Lower lobe of right lung (tissue), 2 donors: ENCODE measurements around the gene PTPRD. TPM values are rescaled to one million over a fixed set of nuclear protein-coding genes. Genes with fewer than 3 reads are reported as not detected.
A peak's percentile ranks its signal among the peaks of the same experiment; 100 is the strongest.

Experiments
- ATAC-seq, 2 donors: fragments of 200-7000 bp; cut with Tn5 transposase; one replicate each; pipeline ENCODE4 v1.9.1; 2020 to 2022; ENCODE audit warnings: mild to moderate bottlenecking in 2 of 2, moderate library complexity in 2 of 2
- DNase-seq: peaks from one replicate; pipeline ENCODE4 v3.0.0-alpha.2; 2020
- H3K27ac ChIP-seq: fragments of 200-600 bp; one replicate; pipeline ENCODE4 v1.8.0; 2022
- H3K27me3 ChIP-seq: fragments of 200-600 bp; one replicate; pipeline ENCODE4 v1.8.0; 2022; ENCODE audit warnings: low read depth
- H3K36me3 ChIP-seq: fragments of 200-600 bp; one replicate; pipeline ENCODE4 v1.8.0; 2022; ENCODE audit warnings: mild to moderate bottlenecking
- H3K4me1 ChIP-seq: fragments of 200-600 bp; one replicate; pipeline ENCODE4 v1.8.0; 2022
- H3K4me3 ChIP-seq: fragments of 200-600 bp; one replicate; pipeline ENCODE4 v1.8.0; 2022; ENCODE audit warnings: mild to moderate bottlenecking
- H3K9me3 ChIP-seq: fragments of 200-600 bp; one replicate; pipeline ENCODE4 v1.8.0; 2022
- CTCF ChIP-seq: fragments of 200-600 bp; IDR thresholded peaks from one replicate; pipeline ENCODE4 v1.8.0; 2022; ENCODE audit warnings: antibody characterized with exemption, mild to moderate bottlenecking
- intact Hi-C: fragments of 100-400 bp; cut with DNase I; formaldehyde crosslinking; loops from one replicate; pipeline ENCODE4 v1.11.0; 2022
- total RNA-seq: library from RNA; stranded (reverse); fragmentation: NEBNext Ultra II Directional; extraction: Animal tissue kit (Norgen Biotek cat#: 25700); gene quantifications from one replicate; pipeline ENCODE4 v1.2.1, GENCODE V29; 2021
- donor health status: DM: no; HTN: yes; CAD: no; lungs with severe emphysema.

Gene PTPRD
- total RNA-seq, 1 donor from 2014 or later: 17.2 TPM

DNA sequence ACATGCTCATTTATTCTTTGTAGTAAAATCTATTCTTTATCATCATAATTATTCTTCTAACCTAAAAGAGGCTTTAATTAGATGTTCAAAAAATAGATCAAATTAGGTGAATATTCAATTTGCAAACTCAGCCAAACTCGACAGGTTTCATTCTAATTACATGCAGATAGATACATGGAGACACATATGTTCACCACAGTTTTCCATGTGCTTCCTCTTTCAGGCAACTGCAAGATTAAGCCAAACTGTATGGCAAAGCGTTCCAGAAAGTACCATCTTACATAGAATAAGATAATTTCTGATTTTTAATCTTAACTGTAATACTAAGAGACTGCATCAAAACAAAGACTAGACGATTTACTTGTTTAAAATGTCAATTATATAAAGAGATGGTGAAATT is 1944.6 kb downstream of the PTPRD start:
- Histone ChIP-seq H3K4me1 (no peaks in the 10 kb centered on the region), H3K4me3 (no peak overlapping the region), H3K36me3 (no peaks in the 10 kb centered on the region), H3K27ac (no peak overlapping the region), H3K27me3 (no peaks in the 10 kb centered on the region), H3K9me3 (no peaks in the 10 kb centered on the region)
- no peak for DNase-seq
- intact Hi-C loops: no loop called here
- ATAC-seq: no peak
- TF ChIP-seq CTCF: no peak

DNA sequence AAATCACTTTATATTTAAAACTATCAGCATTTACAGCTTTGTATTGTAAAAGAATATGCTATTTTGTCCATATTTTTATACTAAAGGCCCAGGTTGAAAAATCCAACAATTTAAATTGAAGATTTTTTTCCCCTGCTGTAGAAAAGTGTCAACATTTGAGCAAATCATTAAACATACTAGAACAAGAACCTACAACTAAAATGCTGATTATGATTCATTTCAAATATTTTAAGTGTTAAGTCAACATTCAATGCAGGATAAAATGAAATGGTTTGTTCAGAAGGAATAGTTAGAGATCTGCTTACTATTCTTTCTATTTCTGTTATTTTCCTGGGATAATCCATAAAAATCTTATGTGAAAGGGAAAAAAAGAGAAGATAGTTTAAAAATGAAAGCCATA is 1946.7 kb downstream of the PTPRD start:
- no peaks in the 10 kb centered on the region for H3K4me1 ChIP-seq
- no peak overlapping the region for H3K27ac ChIP-seq
- H3K9me3 ChIP-seq: no peaks in the 10 kb centered on the region
- no peak overlapping the region for H3K4me3 ChIP-seq
- no peak for DNase-seq
- intact Hi-C loops: no loop called here
- TF ChIP-seq CTCF: no peak
- no peak for ATAC-seq
- H3K27me3 ChIP-seq: no peaks in the 10 kb centered on the region
- no peaks in the 10 kb centered on the region for H3K36me3 ChIP-seq

- ATAC-seq (peak in 1 of 2 donors; percentile 47), DNase-seq (no peak)
- Histone ChIP-seq H3K27me3 (no peaks in the 10 kb centered on the region), H3K4me3 (no peak overlapping the region), H3K4me1 (no peaks in the 10 kb centered on the region), H3K36me3 (no peaks in the 10 kb centered on the region), H3K9me3 (no peaks in the 10 kb centered on the region), H3K27ac (no peak overlapping the region)
- intact Hi-C loops: no loop called here
- TF ChIP-seq CTCF: no peak
Observed at GRCh38 chr9:8660383-8660782, 1952.4 kb downstream of the PTPRD start.

GRCh38 chr9:8659108-8659507 is 1953.7 kb downstream of the PTPRD start:
- H3K27ac ChIP-seq: no peak overlapping the region
- H3K27me3 ChIP-seq: no peaks in the 10 kb centered on the region
- no peak for ATAC-seq
- no peaks in the 10 kb centered on the region for H3K9me3 ChIP-seq
- no peaks in the 10 kb centered on the region for H3K36me3 ChIP-seq
- H3K4me3 ChIP-seq: no peak overlapping the region
- intact Hi-C loops: no loop called here
- DNase-seq: no peak
- no peak for TF ChIP-seq CTCF
- H3K4me1 ChIP-seq: no peaks in the 10 kb centered on the region

DNA sequence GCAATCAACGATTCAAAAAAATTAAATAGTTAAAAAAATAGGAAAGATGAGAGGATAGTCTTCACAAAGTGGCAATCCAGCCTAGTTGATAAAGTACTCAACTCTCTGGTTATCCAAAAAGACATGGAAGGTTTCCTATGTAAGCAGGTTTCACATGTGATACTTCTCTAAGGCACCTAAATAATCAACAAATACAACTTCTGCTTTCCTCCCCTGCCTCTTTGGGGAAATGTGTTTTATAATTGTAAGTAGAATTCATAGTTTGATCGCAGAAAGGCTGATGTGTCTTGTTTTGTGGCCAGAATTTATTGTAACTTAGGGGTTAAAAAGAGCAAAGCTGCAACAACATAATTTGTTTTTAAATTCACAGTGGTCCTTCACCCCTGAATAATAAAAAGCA is 1957.7 kb downstream of the PTPRD start:
- no peaks in the 10 kb centered on the region for H3K36me3 ChIP-seq
- H3K27me3 ChIP-seq: no peaks in the 10 kb centered on the region
- no peaks in the 10 kb centered on the region for H3K9me3 ChIP-seq
- no peak for TF ChIP-seq CTCF
- intact Hi-C loops: no loop called here
- H3K4me3 ChIP-seq: no peak overlapping the region
- DNase-seq (no peak), ATAC-seq (no peak)
- H3K27ac ChIP-seq: no peak overlapping the region
- no peaks in the 10 kb centered on the region for H3K4me1 ChIP-seq

DNA sequence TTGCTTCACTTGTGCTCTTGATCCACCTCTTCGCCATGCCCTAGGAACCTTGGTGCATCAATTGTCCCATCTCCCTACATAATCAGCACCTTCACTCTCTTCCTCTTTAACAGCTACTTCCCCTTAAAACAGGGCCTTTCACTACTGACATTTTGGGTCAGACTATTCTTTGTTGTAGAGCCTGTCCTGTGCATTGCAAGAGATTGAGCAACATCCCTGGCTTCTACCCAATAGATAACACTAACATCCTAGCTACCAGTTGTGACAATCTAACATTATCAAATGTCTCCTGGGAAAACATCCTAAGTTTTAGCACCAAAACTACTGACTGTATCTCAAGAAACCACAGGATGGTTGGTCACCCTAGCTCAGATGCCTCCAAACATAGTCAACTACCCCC is 1958.9 kb downstream of the PTPRD start:
- H3K36me3 ChIP-seq: no peaks in the 10 kb centered on the region
- no peaks in the 10 kb centered on the region for H3K9me3 ChIP-seq
- H3K4me3 ChIP-seq: no peak overlapping the region
- no peaks in the 10 kb centered on the region for H3K27me3 ChIP-seq
- DNase-seq: no peak
- ATAC-seq: no peak
- TF ChIP-seq CTCF: no peak
- peaks cover 3% of the 10 kb centered on the region for H3K4me1 ChIP-seq
- intact Hi-C loops: no loop called here
- H3K27ac ChIP-seq: no peak overlapping the region
